Measurements from ENCODE around the gene CA11. TPM values are rescaled to one million over a fixed set of nuclear protein-coding genes. Genes with fewer than 3 reads are reported as not detected.
A peak's percentile ranks its signal among the peaks of the same experiment; 100 is the strongest.
"Not testable (repeated sequence)": the region's sequence is repeated elsewhere in the genome, so short reads cannot be mapped to it uniquely, and the experiment has no call there.

The CA11 gene
- total RNA-seq, 3 donors from 2014 or later = 1.8 to 19.9 (median 3.7) TPM

DNA sequence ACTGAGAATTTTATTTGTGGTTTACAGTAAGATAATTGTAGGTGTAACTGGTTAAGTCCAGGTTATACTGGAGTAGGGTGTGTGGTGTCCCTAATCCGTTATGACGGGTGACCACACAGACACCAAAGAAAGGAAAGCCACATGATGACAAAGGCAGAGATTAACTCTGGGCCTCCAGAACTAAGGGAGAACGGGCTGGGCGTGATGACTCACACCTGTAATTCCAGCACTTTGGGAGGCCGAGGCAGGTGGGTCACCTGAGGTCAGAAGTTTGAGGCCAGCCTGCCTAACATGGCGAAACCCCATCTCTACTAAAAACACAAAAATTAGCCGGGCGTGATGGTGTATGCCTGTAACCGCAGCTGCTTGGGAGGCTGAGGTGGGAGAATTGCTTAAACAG is 39.6 kb upstream of the CA11 start:
- ATAC-seq = peak; percentile 88
- no peak for DNase-seq
- H3K4me1 ChIP-seq (ENCODE audit: low read depth) = peaks cover 6% of the 10 kb centered on the region
- no peak overlapping the region for H3K4me3 ChIP-seq
- no peaks in the 10 kb centered on the region for H3K36me3 ChIP-seq (ENCODE audit: low read depth)
- H3K9me3 ChIP-seq = no peaks in the 10 kb centered on the region
- intact Hi-C loops (cut with DNase I, micrococcal nuclease) = no loop called here
- TF ChIP-seq, protein P1, sequence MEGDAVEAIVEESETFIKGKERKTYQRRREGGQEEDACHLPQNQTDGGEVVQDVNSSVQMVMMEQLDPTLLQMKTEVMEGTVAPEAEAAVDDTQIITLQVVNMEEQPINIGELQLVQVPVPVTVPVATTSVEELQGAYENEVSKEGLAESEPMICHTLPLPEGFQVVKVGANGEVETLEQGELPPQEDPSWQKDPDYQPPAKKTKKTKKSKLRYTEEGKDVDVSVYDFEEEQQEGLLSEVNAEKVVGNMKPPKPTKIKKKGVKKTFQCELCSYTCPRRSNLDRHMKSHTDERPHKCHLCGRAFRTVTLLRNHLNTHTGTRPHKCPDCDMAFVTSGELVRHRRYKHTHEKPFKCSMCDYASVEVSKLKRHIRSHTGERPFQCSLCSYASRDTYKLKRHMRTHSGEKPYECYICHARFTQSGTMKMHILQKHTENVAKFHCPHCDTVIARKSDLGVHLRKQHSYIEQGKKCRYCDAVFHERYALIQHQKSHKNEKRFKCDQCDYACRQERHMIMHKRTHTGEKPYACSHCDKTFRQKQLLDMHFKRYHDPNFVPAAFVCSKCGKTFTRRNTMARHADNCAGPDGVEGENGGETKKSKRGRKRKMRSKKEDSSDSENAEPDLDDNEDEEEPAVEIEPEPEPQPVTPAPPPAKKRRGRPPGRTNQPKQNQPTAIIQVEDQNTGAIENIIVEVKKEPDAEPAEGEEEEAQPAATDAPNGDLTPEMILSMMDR (IDR thresholded peaks at IDR 0.05) = no peak

DNA sequence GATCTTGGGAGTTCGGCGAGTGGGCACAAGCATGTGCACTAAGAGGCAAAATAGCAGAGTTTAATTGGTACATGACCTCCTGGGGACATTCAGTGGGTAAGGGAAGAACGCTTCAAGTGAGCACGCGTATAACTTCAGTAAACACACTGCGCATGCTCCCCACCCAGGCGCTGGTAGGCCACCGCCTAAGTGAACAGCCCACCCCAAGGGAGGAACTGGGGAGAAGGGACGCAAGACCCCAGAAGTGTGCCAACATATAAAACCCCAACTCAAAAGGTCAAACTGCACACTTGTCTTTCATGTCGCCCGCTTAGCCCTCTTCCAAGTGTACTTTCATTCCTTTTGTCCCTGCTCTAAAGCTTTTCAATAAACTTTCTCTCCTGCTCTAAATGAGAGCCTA is 37.4 kb upstream of the CA11 start:
- ATAC-seq = no peak
- intact Hi-C loops (cut with DNase I, micrococcal nuclease) = no loop called here
- Histone ChIP-seq H3K4me3 (no peak overlapping the region), H3K36me3 (ENCODE audit: low read depth) (no peaks in the 10 kb centered on the region), H3K9me3 (no peaks in the 10 kb centered on the region), H3K4me1 (ENCODE audit: low read depth) (peaks cover 11% of the 10 kb centered on the region)
- no peak for DNase-seq
- TF ChIP-seq, protein P1 (IDR thresholded peaks at IDR 0.05) = no peak

DNA sequence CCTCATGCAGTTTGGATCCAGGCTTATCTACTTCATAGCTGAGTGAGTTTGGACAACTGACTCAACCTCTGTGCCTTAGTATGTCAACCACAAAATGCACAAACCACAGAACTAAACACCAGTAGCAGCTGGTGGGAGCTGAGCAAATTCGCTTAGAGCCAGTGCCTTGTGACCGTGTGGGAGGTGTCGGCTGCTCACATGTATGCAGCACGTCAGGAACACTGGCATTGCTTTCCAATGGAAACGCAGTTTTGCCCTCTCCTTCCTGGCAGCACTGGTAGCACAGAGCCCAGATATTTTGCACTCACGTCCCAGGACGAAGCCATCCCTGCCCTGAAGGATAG is 35.1 kb upstream of the CA11 start:
- intact Hi-C loops (cut with DNase I, micrococcal nuclease) = no loop called here
- H3K4me1 ChIP-seq (ENCODE audit: low read depth) = peaks cover 19% of the 10 kb centered on the region
- no peaks in the 10 kb centered on the region for H3K9me3 ChIP-seq
- no peak for DNase-seq
- TF ChIP-seq, protein P1 (IDR thresholded peaks at IDR 0.05) = no peak
- no peak for ATAC-seq
- no peak overlapping the region for H3K4me3 ChIP-seq
- H3K36me3 ChIP-seq (ENCODE audit: low read depth) = no peaks in the 10 kb centered on the region

DNA sequence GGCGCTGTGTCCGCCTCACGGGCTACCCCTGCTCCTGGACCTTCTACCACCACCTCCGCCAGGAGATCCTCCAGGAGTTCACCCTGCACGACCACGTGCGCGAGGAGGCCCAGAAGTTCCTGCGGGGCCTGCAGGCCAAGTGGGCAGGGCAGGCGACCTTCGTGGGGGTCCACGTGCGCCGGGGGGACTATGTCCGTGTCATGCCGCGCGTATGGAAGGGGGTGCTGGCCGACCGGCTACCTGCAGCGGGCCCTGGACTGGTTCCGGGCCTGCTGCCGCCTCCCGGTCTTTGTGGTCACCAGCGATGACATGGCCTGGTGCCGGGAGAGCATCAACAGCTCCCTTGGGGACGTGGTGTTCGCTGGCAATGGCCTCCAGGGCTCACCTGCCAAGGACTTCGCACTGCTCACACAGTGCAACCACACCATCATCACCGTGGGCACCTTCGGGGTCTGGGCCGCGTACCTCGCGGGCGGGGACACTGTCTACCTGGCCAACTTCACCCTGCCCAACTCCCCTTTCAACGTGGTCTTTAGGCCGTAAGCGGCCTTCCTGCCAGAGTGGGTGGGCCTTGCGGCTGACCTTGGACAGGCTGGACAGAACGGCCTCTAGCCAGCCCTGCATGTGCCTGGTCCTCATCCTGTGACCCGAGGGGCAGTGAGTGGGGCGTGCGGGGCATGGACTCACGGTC is 34.6 kb upstream of the CA11 start:
- Histone ChIP-seq H3K4me1 (ENCODE audit: low read depth) (peaks cover 22% of the 10 kb centered on the region), H3K9me3 (no peaks in the 10 kb centered on the region), H3K36me3 (ENCODE audit: low read depth) (no peaks in the 10 kb centered on the region), H3K4me3 (no peak overlapping the region)
- intact Hi-C loops (cut with DNase I, micrococcal nuclease) = no loop called here
- no peak for ATAC-seq
- no peak for DNase-seq
- TF ChIP-seq, protein P1 (IDR thresholded peaks at IDR 0.05) = no peak

DNA sequence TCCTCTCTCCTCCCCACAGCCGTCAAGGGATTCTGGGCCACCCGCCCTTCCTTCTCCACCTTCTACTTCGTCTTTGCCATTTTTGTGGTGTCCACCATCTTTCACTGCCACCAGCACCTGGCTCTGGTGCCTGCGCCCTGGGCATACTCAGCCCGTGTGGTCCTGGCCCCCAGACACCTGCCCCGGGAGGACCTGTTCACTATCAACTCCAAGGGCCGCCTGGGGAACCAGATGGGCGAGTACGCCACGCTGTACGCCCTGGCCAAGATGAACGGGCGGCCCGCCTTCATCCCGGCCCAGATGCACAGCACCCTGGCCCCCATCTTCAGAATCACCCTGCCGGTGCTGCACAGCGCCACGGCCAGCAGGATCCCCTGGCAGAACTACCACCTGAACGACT is 34.0 kb upstream of the CA11 start:
- H3K4me3 ChIP-seq; H3K9me3 ChIP-seq; H3K36me3 ChIP-seq (ENCODE audit: low read depth); DNase-seq; intact Hi-C loops (cut with DNase I, micrococcal nuclease); ATAC-seq: not testable (repeated sequence)
- peaks cover 26% of the 10 kb centered on the region for H3K4me1 ChIP-seq (ENCODE audit: low read depth)

DNA sequence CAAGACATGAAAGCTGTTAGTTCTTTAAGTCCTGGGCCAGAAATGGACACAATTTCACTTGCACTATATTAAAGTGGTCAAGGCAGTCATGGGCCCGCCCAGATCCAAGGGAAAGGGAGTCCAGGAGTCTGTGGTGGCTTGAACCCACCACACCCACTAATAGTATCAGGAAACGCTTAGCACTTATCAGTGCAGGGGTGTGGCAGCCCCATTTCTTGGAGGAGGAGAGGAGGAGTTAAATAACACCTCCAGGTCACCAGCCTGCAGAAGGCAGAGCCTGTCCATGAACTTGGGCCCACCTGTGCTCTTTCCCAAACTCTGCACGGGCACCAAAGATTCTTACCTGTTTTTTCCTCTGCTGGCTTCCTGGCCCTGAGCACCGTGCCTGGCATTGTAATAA is 32.2 kb upstream of the CA11 start:
- peak; percentile 64 to 68 (median 65) for DNase-seq
- intact Hi-C loops (cut with DNase I, micrococcal nuclease) = no loop called here
- peak; percentile 81 for ATAC-seq
- H3K4me1 ChIP-seq (ENCODE audit: low read depth) = peaks cover 20% of the 10 kb centered on the region
- TF ChIP-seq, protein P1 (IDR thresholded peaks at IDR 0.05) = no peak
- H3K4me3 ChIP-seq = no peak overlapping the region
- no peaks in the 10 kb centered on the region for H3K36me3 ChIP-seq (ENCODE audit: low read depth)
- no peaks in the 10 kb centered on the region for H3K9me3 ChIP-seq

Measured in mucosa of descending colon (tissue), 3 donors.